Jurkat, Clone E6-1 (cell line): ENCODE data around the gene ALK.
A peak's percentile ranks its signal among the peaks of the same experiment; 100 is the strongest.

Source experiments
- DNase-seq: peaks from one replicate; pipeline ENCODE4 v3.0.0-alpha.2; 2011; ENCODE audit warnings: low read depth, low spot score
- H3K4me3 ChIP-seq: 2 replicates; pipeline ENCODE4 v1.5.1; 2011; ENCODE audit warnings: mild to moderate bottlenecking, low read length, control low read depth, moderate library complexity

ALK gene

DNA sequence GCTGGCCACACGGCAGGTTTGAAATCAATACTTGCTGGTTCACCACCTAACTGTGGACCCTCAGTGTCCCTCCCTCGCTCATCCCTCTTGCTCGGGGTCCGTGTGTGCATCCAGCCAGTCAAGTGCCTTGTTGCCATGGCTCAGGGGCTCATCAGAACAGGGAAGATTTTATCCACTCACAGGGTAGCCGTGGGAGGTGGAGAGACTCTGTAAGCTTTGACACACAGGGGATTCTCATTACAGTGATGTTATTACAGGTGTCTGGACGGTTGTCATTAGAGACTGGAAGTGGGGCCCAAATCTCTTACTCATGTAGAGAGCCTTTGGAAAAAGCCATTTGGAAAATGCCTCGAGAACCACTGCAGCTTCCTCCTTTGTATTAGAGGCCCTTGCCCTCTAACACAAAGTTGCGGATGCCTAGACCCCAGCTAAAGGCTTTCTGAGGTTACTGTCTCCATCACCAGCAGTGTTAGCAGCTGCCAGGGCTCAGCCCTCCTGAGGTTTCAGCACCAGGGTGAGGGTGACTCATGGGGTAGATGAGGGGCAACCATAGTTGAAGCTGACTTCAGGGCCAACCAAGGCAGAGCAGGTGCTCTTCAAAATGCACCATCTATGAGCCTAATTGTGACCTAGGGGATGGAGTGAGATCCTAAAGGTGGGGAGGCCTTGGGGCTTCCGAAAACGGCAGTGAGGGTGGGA is 610.6 kb downstream of the ALK start:
- no peak for DNase-seq

DNA sequence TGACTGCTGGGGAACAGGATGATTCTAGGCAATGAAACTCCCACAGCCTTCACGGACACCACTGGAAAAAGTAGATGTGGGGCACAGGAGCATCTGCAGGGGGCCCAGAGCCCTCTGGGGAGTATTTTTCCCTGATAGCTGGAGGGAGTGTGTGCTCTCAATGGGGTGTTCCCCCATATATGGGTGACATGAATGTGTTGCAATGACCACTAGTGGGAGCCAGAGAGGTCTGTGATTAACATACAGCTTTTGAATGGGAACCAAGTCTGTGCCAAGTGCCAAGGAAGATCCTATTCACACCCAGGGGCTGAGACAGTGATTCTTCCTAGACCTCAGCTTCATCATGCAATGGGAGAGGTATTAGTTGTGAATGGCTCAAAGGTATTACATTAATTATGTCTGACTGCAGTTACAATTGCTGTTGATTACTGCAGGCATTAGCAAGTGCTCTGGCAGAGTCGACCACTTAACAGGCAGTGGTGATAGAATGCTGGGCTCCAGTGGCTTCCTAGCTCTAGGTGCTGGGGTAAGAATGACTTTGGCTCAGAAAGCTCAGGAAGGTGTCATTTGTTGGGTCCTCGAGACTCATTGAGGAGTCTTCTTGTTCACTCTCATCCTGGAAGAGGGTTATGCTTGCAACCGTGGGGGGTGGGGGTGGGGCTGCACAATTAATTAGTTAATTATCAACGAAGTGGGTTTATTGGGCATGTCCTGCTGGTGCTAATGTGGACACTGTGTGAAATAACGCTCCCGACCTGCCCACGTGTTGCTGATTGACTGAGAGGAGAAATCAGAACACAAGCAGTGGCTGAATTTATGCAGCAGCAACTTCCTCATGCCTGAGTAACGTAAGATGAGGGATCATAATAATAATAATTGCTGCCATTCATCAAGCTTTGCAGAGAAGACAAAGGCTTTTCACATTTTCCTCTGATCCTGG is 612.0 kb downstream of the ALK start:
- no peak overlapping the region for H3K4me3 ChIP-seq
- peak; percentile 55 for DNase-seq

More for the DNA sequence above, 610.6 kb downstream of the ALK start:
- no peak overlapping the region for H3K4me3 ChIP-seq

DNA sequence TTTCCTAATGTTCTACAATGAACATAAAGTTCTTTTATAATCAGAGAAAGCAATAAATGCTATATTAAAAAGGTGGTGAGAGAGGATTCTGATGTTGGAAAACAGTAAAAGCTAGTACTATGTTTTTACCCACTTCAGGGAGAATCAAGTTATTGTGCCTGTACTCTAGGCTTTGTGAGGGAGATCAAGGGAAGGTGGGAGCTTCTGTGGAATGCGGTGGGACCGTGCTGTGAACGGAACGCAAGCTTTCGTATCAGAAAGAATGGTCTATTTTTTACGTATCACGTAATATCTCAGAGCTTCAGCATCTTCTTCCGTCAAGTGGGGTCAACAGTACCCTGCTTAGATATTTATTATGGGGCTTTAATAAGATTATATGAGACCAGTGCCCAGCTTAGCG is 613.0 kb downstream of the ALK start:
- H3K4me3 ChIP-seq, result no peak overlapping the region
- no peak for DNase-seq

DNA sequence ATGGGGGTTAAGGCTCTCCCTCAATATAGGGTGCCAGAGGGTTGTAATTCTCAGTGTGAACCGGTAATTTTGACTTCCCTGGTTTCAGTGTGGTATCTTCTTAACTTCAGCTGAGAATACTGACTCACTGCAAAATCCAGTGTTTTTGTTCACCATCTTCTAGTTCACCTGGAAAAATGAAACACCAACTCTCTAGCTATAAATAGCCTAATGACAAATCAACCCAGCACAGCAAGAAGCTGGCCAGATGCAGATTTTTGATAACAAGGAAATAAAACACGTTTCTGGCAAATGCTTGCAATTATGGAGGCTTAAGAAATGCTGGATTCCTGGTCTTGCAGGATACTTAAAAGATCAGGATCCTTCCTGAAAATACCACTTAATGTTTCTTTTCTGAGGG is 613.9 kb downstream of the ALK start:
- H3K4me3 ChIP-seq, result no peak overlapping the region
- no peak for DNase-seq

DNA sequence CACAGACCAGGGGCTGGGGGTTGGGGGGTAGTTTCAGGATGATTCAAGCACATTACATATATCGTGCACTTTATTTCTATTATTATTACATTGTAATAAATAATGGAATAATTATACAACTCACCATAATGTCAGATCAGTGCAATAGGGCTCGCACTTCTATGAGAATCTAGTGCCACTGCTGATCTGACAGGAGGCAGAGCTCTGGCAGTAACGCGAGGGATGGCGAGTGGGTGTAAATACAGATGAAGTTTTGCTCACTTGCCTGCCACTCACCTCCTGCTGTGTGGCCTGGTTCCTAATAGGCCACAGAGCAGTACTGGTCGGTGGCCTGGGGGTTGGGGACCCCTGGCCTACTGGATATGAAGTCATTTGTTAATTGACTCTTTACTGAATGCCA is 615.6 kb downstream of the ALK start:
- no peak overlapping the region for H3K4me3 ChIP-seq
- no peak for DNase-seq

DNA sequence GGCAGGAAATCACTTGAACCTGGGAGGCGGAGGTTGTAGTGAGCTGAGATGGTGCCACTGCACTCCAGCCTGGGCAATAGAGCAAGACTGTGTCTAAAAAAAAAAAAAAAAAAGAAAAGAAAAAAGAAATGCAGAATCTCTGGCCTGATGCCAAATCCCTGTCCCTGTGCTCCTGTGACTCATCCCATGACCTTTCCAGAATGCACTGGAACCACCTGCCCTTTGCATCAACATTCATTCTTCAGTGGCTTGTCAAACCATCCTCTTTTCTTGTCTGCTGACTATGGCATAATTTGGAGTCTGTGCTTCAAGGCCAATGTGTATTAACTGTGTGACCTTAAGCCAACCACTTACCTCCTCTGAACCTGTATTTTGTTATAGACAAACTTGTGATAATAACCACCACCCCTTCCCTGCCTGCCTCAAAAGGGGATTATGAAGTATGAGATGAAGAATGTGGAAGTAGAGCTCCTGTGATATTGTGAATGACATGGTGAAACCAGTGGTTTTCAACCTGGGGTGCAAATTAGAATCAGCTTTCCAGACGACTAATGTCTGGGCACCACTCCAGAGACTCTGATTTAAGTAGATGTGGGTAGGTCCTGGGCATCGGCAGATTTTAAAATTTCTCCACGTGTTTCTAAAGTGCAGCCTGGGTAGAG is 616.9 kb downstream of the ALK start:
- no peak overlapping the region for H3K4me3 ChIP-seq
- no peak for DNase-seq

DNA sequence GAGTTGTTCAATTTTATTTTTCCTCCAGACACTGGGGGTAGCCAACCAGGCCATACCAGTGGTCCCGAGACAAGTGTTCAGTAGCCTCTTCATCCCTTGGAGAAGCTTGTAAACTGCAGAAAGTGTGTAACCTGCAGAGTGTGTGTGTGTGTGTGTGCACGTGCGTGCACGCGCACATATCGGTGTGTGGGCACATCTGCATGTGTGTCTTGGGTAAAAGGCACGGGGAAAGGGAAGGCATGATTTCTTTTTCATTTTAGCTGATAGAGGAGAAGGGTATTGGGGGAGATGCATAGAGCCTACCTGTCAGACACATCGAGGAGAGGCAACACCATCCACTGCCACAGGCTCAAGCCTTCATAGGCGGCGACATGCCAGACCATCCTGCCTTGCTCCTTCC is 624.8 kb downstream of the ALK start:
- DNase-seq, result no peak
- no peak overlapping the region for H3K4me3 ChIP-seq

- peak; percentile 10 for DNase-seq
- no peak overlapping the region for H3K4me3 ChIP-seq
Measured at GRCh38 chr2:29295845-29296244, 625.5 kb downstream of the ALK start.

DNA sequence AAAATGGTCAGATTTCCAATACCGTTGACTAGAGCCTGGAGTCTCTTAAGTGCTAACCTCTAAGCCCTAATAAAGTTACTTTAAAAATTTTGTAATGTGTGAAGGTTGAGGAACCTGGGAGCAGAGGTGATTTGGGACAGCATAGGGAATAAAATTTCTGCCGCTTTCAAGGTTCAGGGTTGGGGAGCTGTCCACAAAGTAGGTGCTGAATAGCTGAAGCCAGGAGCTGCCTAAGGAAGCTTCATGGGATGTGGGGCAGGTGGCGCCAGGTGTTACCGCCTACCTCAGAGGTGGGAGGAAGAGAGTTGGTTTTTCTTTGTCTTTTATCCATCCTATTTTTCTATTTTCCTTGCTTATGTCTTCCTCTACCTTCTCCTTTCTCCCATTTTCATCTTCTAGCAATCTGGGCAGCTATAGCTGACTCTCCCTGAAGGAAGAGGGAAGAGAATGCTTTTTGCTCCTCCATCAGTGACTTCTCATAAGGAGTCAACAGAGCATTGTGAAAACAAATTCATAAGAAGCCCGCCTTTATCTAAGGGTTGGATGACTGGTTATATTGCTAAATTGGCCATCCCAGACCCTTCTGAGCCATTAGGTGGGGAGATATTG is 627.5 kb downstream of the ALK start:
- peak; percentile 12 for DNase-seq
- no peak overlapping the region for H3K4me3 ChIP-seq

DNA sequence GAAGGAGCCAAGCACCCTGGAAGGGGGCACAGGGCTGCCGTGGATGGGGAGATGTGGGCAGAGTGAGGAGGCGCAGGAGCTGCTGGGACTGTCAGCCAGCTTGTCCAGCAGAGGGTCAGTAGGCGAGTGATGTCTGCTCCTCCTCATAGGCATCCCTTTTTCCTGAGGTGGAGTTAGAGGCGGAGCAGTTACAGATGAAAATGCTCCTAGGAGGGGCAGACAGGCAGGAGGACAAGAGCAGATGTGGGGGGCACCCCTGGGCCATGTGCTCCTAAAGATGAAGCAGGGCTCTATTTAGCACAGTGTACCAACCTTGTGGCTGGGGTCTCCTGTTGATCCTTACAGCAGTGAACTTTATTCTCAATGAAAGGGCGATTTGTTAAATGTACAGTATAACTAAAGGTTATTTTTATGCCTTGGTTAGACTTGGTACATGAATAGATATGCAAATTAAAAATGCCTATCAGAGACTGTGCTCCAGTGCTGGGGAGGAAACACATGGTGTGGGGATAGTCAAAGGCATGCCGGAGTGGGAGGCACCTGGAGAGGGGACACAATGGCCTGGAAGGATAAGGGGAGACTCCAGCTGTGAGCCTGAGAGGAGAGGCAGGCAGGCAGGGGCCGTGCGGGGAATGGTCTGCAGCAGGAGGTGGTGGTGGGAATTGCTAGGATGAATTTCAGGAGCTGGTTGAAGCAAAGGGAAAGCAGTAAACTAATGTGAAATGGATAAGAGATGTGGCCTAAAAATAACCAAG is 630.9 kb downstream of the ALK start:
- no peak for DNase-seq
- H3K4me3 ChIP-seq, result no peak overlapping the region

- no peak for DNase-seq
- H3K4me3 ChIP-seq, result no peak overlapping the region
Measured at GRCh38 chr2:29284671-29285070, 636.7 kb downstream of the ALK start.

- no peak overlapping the region for H3K4me3 ChIP-seq
- DNase-seq, result no peak
Measured at GRCh38 chr2:29281916-29282247, 639.5 kb downstream of the ALK start.

DNA sequence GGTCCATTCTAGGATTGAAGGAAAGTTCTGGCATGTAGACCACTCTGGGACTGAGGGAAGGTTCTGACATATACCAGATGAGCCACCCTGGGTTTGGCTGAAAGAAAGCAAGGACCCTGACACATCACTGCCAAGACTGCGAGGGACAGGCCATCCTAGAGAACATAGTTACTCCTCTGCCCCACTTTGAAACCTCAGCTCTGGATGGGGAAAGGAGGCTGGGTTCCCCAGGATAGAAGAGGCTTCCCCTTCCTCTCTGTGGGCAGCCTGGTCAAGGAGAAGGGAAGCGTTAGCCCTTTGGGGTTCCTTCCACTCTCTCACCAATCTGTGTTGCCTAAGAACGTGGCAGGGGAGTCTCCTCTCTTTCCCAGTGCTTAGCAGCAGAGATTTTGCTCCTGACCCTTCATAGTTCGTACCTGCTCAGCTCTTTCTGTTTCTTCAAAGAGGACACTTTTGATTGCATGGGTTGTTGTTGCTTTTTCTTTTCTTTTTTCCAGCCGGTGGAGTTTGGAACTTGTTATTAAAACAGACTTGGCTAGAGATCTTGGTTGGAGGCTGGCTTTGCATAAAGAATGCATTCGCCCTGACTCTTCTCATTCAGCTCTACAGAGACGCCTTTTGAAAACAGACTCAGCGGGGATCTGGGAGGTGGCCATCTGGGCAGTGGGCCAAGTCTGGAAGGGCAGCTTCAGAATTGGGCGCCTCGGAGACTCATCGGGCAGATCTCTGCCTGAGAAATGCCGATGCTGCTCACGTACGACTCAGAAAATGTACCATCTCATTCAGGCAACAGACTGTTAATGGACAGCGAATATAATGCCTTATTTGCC is 640.1 kb downstream of the ALK start:
- DNase-seq, result no peak
- H3K4me3 ChIP-seq, result no peak overlapping the region

DNA sequence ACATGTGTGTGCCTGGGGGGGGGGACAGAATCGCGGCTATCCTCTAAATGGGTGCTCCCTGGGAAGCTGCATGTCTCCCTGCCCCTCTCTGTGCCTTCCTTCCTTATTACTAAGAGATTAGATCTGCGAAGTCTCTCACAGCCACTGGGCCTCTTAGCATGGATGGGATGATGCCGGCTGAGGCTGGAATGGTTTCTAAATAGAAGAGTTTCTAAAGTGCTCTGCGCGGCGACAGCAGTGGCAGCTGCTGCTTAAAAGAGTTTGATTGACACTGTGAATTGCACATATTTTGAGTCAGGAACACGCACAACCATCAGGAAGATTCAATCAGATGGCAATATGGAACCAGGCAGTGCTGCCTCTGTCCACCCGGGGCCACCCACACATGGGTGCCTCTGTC is 642.4 kb downstream of the ALK start:
- H3K4me3 ChIP-seq, result no peak overlapping the region
- no peak for DNase-seq

GRCh38 chr2:29276151-29276550 is 645.2 kb downstream of the ALK start:
- DNase-seq, result no peak
- H3K4me3 ChIP-seq, result no peak overlapping the region

DNA sequence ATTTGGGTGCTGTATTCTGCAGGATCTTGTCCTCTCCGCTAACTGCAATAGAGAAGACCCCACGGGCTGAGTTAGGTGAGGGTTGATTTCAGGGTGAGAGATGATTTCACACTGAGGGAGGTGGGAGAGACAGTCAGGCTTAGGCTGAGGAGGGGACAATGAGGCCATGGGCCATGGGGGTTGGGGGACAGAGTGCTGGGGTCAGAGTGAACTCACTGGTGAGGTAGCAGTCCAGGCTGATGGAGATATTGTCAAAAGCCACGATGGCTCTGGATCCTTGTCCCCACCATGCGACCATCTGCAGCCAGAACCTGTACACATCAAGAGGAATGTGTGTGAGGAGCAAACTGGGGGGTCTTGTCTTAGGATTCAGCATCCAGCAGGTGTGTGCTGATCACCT is 646.2 kb downstream of the ALK start:
- no peak for DNase-seq
- H3K4me3 ChIP-seq, result no peak overlapping the region

GRCh38 chr2:29273685-29274611 is 647.4 kb downstream of the ALK start:
- no peak overlapping the region for H3K4me3 ChIP-seq
- no peak for DNase-seq
